ENCODE measurements around the gene SLC22A14. TPM values are rescaled to one million over a fixed set of nuclear protein-coding genes. Genes with fewer than 3 reads are reported as not detected.

Gene SLC22A14
- total and polyA plus RNA-seq, 9 of the 15 experiments (the other 6 are each of a cell fraction or from before 2014, with no cell fraction given) = 0.03 to 0.07 TPM; not detected in 7

GRCh38 chr3:38331257-38332022 lies 49.3 kb downstream of the SLC22A14 start (continued):
- TF ChIP-seq ATF7 (IDR thresholded peaks at IDR 0.05) (peak; percentile 84), FOXA1 (IDR thresholded peaks at IDR 0.05; ENCODE audit: borderline replicate concordance) (no peak), PURB (CRISPR knock-in tag; IDR thresholded peaks at IDR 0.05; ENCODE audit: low read depth) (no peak), ZNF121 (CRISPR knock-in tag; conservative IDR thresholded peaks at IDR 0.05) (peak; percentile 92), MXD1 (CRISPR knock-in tag; IDR thresholded peaks at IDR 0.05; ENCODE audit: borderline replicate concordance, poor library complexity, severe bottlenecking) (no peak), RUNX1 (IDR thresholded peaks at IDR 0.05; ENCODE audit: low read depth) (no peak), KLF16 (IDR thresholded peaks at IDR 0.05) (no peak), RBBP5 (IDR thresholded peaks at IDR 0.05; ENCODE audit: borderline replicate concordance, insufficient read depth, low read length, poor library complexity, severe bottlenecking) (no peak), ZNF239 (CRISPR knock-in tag; IDR thresholded peaks at IDR 0.05) (no peak), FOXM1 (IDR thresholded peaks at IDR 0.05; ENCODE audit: low read depth) (no peak), FOXM1 (CRISPR knock-in tag; IDR thresholded peaks at IDR 0.05; ENCODE audit: low read depth) (no peak), DEAF1 (CRISPR knock-in tag; IDR thresholded peaks at IDR 0.05) (no peak), TAF15 (IDR thresholded peaks at IDR 0.05; ENCODE audit: low read depth, low read length) (no peak), CBX8 (IDR thresholded peaks at IDR 0.05; ENCODE audit: borderline replicate concordance, extremely low read depth, low read depth, low read length, poor library complexity, severe bottlenecking) (no peak), ZNF274 (IDR thresholded peaks at IDR 0.05; ENCODE audit: borderline replicate concordance, low read depth, low read length) (no peak)
- TF ChIP-seq, protein P1, sequence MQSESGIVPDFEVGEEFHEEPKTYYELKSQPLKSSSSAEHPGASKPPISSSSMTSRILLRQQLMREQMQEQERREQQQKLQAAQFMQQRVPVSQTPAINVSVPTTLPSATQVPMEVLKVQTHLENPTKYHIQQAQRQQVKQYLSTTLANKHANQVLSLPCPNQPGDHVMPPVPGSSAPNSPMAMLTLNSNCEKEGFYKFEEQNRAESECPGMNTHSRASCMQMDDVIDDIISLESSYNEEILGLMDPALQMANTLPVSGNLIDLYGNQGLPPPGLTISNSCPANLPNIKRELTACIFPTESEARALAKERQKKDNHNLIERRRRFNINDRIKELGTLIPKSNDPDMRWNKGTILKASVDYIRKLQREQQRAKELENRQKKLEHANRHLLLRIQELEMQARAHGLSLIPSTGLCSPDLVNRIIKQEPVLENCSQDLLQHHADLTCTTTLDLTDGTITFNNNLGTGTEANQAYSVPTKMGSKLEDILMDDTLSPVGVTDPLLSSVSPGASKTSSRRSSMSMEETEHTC (IDR thresholded peaks at IDR 0.05) = no peak
- TF ChIP-seq, protein P2, sequence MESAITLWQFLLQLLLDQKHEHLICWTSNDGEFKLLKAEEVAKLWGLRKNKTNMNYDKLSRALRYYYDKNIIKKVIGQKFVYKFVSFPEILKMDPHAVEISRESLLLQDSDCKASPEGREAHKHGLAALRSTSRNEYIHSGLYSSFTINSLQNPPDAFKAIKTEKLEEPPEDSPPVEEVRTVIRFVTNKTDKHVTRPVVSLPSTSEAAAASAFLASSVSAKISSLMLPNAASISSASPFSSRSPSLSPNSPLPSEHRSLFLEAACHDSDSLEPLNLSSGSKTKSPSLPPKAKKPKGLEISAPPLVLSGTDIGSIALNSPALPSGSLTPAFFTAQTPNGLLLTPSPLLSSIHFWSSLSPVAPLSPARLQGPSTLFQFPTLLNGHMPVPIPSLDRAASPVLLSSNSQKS (CRISPR knock-in tag; IDR thresholded peaks at IDR 0.05) = no peak
- TF ChIP-seq, protein P3, sequence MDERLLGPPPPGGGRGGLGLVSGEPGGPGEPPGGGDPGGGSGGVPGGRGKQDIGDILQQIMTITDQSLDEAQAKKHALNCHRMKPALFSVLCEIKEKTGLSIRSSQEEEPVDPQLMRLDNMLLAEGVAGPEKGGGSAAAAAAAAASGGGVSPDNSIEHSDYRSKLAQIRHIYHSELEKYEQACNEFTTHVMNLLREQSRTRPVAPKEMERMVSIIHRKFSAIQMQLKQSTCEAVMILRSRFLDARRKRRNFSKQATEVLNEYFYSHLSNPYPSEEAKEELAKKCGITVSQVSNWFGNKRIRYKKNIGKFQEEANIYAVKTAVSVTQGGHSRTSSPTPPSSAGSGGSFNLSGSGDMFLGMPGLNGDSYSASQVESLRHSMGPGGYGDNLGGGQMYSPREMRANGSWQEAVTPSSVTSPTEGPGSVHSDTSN (CRISPR knock-in tag; IDR thresholded peaks at IDR 0.05; ENCODE audit: low read depth) = no peak
- TF ChIP-seq, protein P3 (tag; conservative IDR thresholded peaks at IDR 0.05; ENCODE audit: low read depth) = peak; percentile 93

All from K562 (cell line).